PC-3 (cell line): Measurements from ENCODE around the gene STAT1. TPM values are rescaled to one million over a fixed set of nuclear protein-coding genes. Genes with fewer than 3 reads are reported as not detected.

Experiments
- ATAC-seq: fragments of 200-7000 bp; cut with Tn5 transposase; 2 replicates; pipeline ENCODE4 v1.9.1; 2020; ENCODE audit warnings: mild to moderate bottlenecking, moderate library complexity
- BruUV-seq: library from RNA; stranded (reverse); fragments of 400-500 nt; replicated peaks from 2 replicates; lab custom pipeline; 2021; lab: Mats Ljungman, UMichigan
- CTCF ChIA-PET: fragments of 300-600 bp; sonication (Branson Sonifier 250); formaldehyde crosslinking; loops from one replicate; lab custom pipeline; 2022; ENCODE audit warnings: antibody characterized with exemption; lab: Charles Lee
- POLR2A ChIA-PET: fragments of 300-600 bp; sonication (Branson Sonifier 250); formaldehyde crosslinking; loops from one replicate; lab custom pipeline; 2022; ENCODE audit warnings: antibody characterized with exemption; ENCODE audit not compliant: unreplicated experiment; lab: Charles Lee
- DNase-seq: peaks from one replicate; pipeline ENCODE4 v3.0.0-alpha.2; 2015
- H2AFZ ChIP-seq: fragments of 300-600 bp; sonication (generic); 2 replicates; pipeline ENCODE4 v1.6.0; 2016; ENCODE audit warnings: antibody characterized with exemption, low read length
- H3F3A ChIP-seq: fragments of 300-600 bp; sonication (generic); one replicate; pipeline ENCODE4 v1.6.0; 2017; ENCODE audit warnings: antibody characterized with exemption, low read length, control low read depth, mild to moderate bottlenecking; ENCODE audit not compliant: unreplicated experiment
- H3K27ac ChIP-seq: fragments of 300-600 bp; sonication (generic); 2 replicates; pipeline ENCODE4 v1.5.1; 2016; ENCODE audit warnings: mild to moderate bottlenecking, low read length
- H3K27me3 ChIP-seq: fragments of 300-600 bp; sonication (generic); 2 replicates; pipeline ENCODE4 v1.6.1; 2016; ENCODE audit warnings: low read length, mixed read lengths
- H3K36me3 ChIP-seq: fragments of 300-600 bp; sonication (generic); 2 replicates; pipeline ENCODE4 v1.6.1; 2016; ENCODE audit warnings: low read depth, mixed run types, low read length, mixed read lengths
- H3K4me1 ChIP-seq: fragments of 300-600 bp; sonication (generic); 2 replicates; pipeline ENCODE4 v1.5.1; 2016; ENCODE audit warnings: low read length; ENCODE audit not compliant: insufficient read depth
- H3K4me2 ChIP-seq: fragments of 300-600 bp; sonication (generic); 2 replicates; pipeline ENCODE4 v1.6.0; 2016; ENCODE audit warnings: low read length
- H3K4me3 ChIP-seq: fragments of 300-600 bp; sonication (generic); 2 replicates; pipeline ENCODE4 v1.5.1; 2016; ENCODE audit warnings: mild to moderate bottlenecking, low read length, mixed read lengths
- H3K79me2 ChIP-seq: fragments of 300-600 bp; sonication (generic); 2 replicates; pipeline ENCODE4 v1.6.1; 2017; ENCODE audit warnings: low read length, mixed read lengths
- H3K9ac ChIP-seq: fragments of 300-600 bp; sonication (generic); 2 replicates; pipeline ENCODE4 v1.6.0; 2016; ENCODE audit warnings: mild to moderate bottlenecking, low read length
- H3K9me2 ChIP-seq: fragments of 300-600 bp; sonication (generic); replicated peaks from 2 replicates; pipeline ENCODE4 v1.6.1; 2016; ENCODE audit warnings: mixed run types, low read length, mixed read lengths
- H3K9me3 ChIP-seq: fragments of 300-600 bp; sonication (generic); 2 replicates; pipeline ENCODE4 v1.6.1; 2016; ENCODE audit warnings: low read length, mixed read lengths
- H4K20me1 ChIP-seq: fragments of 300-600 bp; sonication (generic); 2 replicates; pipeline ENCODE4 v1.6.1; 2016; ENCODE audit warnings: low read length, mixed read lengths
- EZH2 ChIP-seq: fragments of 300-600 bp; sonication (generic); IDR thresholded peaks from one replicate; pipeline ENCODE4 v1.6.1; 2017; ENCODE audit warnings: antibody characterized with exemption, mild to moderate bottlenecking, low read length; ENCODE audit not compliant: unreplicated experiment
- EZH2phosphoT487 ChIP-seq: fragments of 300-600 bp; sonication (generic); IDR thresholded peaks from 2 replicates; pipeline ENCODE4 v1.6.1; 2018; ENCODE audit warnings: mild to moderate bottlenecking, antibody characterized with exemption, low read length, borderline replicate concordance
- intact Hi-C: fragments of 100-400 bp; cut with micrococcal nuclease; formaldehyde crosslinking; loops from 2 replicates; pipeline ENCODE4 v1.9.0; 2023
- total RNA-seq: library from RNA; depleted of rRNA; stranded (reverse); fragments of >200 nt; gene quantifications from 2 replicates; pipeline ENCODE4 v1.2.3, GENCODE V29; 2014
- TF ChIP-seq, protein P1 (sequence below): fragments of 300-600 bp; sonication (generic); conservative IDR thresholded peaks from 2 replicates; pipeline ENCODE4 v1.5.1; 2017; ENCODE audit warnings: antibody characterized with exemption, low read depth, mild to moderate bottlenecking, low read length

STAT1 gene
- total RNA-seq, 1 experiment from 2014 or later, result 47.9 TPM

GRCh38 chr2:191025135-191025534 lies 11.2 kb upstream of the STAT1 start:
- no peak overlapping the region for H3K27ac ChIP-seq
- no peak overlapping the region for H3K4me2 ChIP-seq
- DNase-seq (no peak), ATAC-seq (no peak)
- POLR2A ChIA-PET, result no interaction called here
- H3K9me3 ChIP-seq, result no peaks in the 10 kb centered on the region
- no peaks in the 10 kb centered on the region for H4K20me1 ChIP-seq
- peaks cover 10% of the 10 kb centered on the region; the same call in 1 of the 2 replicates for H3K79me2 ChIP-seq
- TF ChIP-seq EZH2phosphoT487 (no peak), EZH2 (no peak)
- TF ChIP-seq, protein P1, sequence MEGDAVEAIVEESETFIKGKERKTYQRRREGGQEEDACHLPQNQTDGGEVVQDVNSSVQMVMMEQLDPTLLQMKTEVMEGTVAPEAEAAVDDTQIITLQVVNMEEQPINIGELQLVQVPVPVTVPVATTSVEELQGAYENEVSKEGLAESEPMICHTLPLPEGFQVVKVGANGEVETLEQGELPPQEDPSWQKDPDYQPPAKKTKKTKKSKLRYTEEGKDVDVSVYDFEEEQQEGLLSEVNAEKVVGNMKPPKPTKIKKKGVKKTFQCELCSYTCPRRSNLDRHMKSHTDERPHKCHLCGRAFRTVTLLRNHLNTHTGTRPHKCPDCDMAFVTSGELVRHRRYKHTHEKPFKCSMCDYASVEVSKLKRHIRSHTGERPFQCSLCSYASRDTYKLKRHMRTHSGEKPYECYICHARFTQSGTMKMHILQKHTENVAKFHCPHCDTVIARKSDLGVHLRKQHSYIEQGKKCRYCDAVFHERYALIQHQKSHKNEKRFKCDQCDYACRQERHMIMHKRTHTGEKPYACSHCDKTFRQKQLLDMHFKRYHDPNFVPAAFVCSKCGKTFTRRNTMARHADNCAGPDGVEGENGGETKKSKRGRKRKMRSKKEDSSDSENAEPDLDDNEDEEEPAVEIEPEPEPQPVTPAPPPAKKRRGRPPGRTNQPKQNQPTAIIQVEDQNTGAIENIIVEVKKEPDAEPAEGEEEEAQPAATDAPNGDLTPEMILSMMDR, result no peak
- no peak overlapping the region for H3K9ac ChIP-seq
- H3K27me3 ChIP-seq, result no peaks in the 10 kb centered on the region
- no TSS peak for BruUV-seq
- H3F3A ChIP-seq, result no peaks in the 10 kb centered on the region
- H3K4me3 ChIP-seq, result no peak overlapping the region
- no peaks in the 10 kb centered on the region for H3K9me2 ChIP-seq
- H3K4me1 ChIP-seq, result peaks cover 11% of the 10 kb centered on the region
- no peak overlapping the region for H2AFZ ChIP-seq
- CTCF ChIA-PET, result no interaction called here
- no peaks in the 10 kb centered on the region for H3K36me3 ChIP-seq
- intact Hi-C loops, result no loop called here

DNA sequence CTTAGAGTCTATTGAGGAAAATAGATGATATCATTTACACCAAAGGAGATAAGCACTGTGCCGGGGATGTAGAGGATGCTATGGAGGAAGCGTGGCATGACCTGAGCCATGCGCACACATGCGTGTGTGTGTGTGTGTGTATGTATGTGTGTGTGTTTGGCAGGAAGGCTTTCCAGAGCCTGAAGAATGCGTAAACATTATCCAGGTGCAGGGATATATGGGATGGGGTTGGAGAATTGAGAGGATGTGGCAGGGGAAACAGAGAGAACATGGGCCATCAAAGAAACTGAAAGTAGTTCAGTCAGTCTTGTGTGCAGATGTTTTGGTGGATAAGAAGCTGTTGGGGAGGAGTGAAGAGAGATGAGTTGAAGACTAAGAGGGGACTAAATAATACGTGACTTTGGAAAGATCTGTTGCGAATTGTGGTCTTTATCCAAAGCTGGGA lies 9.3 kb upstream of the STAT1 start:
- Histone ChIP-seq H2AFZ (no peak overlapping the region), H3K9me3 (no peaks in the 10 kb centered on the region), H3K4me3 (no peak overlapping the region), H3K27ac (no peak overlapping the region), H3K9ac (no peak overlapping the region), H3K79me2 (peaks cover 10% of the 10 kb centered on the region; the same call in 1 of the 2 replicates), H3K9me2 (no peaks in the 10 kb centered on the region), H3K4me2 (no peak overlapping the region), H3K36me3 (no peaks in the 10 kb centered on the region), H4K20me1 (no peaks in the 10 kb centered on the region), H3K27me3 (no peaks in the 10 kb centered on the region), H3K4me1 (peaks cover 16% of the 10 kb centered on the region), H3F3A (no peaks in the 10 kb centered on the region)
- DNase-seq (no peak), ATAC-seq (no peak)
- POLR2A ChIA-PET, result no interaction called here
- no TSS peak for BruUV-seq
- CTCF ChIA-PET, result interaction anchor here (1.0 kb wide), 1 partner anchor 25 kb away, joined by 4 read pairs; no protein-coding TSS in a partner anchor
- intact Hi-C loops, result no loop called here
- TF ChIP-seq EZH2 (no peak), EZH2phosphoT487 (no peak)
- TF ChIP-seq, protein P1, result no peak

DNA sequence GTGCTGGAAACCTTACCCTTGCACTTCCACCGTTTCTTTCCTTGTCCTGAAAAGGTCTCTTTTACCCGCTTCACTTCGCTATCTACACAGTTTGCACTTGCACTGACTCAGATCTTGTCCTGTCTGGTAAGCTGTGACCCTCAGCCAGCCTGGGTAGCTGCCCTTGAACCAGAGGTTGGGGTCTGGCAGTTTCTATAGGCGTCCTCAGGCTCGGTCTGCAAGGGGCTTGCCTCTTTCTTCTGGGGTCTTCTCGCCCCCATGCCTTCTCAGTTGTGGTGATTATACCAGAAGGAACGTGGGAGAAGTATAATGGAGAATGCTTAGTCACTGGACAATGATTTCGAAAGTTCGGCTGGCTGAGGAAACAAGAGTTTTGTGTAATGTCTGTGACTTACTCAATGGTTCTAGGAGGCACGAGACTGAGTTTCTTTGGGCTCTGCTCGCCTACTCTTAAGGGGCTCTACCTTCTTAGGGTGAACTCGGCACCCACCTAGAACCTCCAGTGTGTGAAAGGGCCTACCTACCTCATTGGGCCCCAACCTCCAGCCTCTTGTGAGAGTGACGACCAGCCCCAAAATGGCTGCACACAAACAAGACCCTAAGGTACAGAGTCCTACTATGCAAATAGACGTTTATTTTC lies 6.9 kb upstream of the STAT1 start:
- H3K9me3 ChIP-seq, result no peaks in the 10 kb centered on the region
- peak overlapping the region; percentile 77 for H3K4me3 ChIP-seq
- H4K20me1 ChIP-seq, result no peaks in the 10 kb centered on the region
- CTCF ChIA-PET, result no interaction called here
- TSS peak; percentile 86 for BruUV-seq
- POLR2A ChIA-PET, result interaction anchor here (0.6 to 0.7 kb wide), 2 partner anchors 13 to 138 kb away, joined by 3 to 5 read pairs; no protein-coding TSS in a partner anchor
- H3K36me3 ChIP-seq, result no peaks in the 10 kb centered on the region
- ATAC-seq, result peak; percentile 10
- peak overlapping the region; percentile 87 for H3K27ac ChIP-seq
- no peaks in the 10 kb centered on the region for H3F3A ChIP-seq
- peak overlapping the region; percentile 98 for H3K4me2 ChIP-seq
- DNase-seq, result peak; percentile 65
- no peaks in the 10 kb centered on the region for H3K9me2 ChIP-seq
- no peak for TF ChIP-seq EZH2phosphoT487
- no peak for TF ChIP-seq EZH2
- TF ChIP-seq, protein P1, result no peak
- H3K27me3 ChIP-seq, result no peaks in the 10 kb centered on the region
- H3K79me2 ChIP-seq, result peaks cover 10% of the 10 kb centered on the region; the same call in 1 of the 2 replicates
- peaks cover 16% of the 10 kb centered on the region for H3K4me1 ChIP-seq
- H3K9ac ChIP-seq, result peak overlapping the region; percentile 92
- intact Hi-C loops, result no loop called here
- peak overlapping the region; percentile 67 for H2AFZ ChIP-seq
